DMS53 treated with DMSO at 0.1 percent for 48 hours (cell line): ENCODE data around the gene ABCA13.

Experiments
- DNase-seq: peaks from one replicate; lab custom pipeline; 2025; ENCODE audit not compliant: unreplicated experiment; lab: John Stamatoyannopoulos, UW

The ABCA13 gene

DNA sequence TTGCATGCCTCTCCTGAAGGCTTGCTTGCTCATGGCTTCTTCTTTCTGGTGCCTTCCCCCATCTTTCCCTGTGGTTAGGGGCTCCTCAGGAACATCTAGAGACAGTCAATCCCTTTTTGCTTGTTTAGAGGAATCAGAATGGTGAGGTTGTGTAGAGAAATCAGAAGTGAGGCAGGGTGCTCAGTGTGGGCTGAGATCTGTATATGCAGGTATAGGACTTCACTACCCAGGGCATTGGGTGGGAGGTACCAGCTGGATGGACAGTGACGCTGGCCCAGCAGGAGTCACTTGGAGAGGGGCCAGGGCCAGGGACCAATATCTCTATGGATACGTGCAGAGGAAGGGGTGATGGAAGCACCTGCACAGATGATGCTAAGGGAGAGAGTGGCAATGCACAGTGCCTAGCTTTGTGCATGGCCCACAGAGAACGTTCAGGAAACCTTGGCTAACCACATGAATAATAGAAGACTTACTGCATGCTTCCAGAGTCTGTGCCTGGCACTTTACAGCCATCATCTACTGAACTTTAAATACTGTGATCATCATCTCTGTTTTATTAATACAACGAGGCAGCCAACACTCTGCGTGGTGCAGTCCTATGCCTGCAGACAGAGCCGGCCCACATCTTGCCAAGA, 255.2 kb downstream of the ABCA13 start:
- DNase-seq, result no peak

DNA sequence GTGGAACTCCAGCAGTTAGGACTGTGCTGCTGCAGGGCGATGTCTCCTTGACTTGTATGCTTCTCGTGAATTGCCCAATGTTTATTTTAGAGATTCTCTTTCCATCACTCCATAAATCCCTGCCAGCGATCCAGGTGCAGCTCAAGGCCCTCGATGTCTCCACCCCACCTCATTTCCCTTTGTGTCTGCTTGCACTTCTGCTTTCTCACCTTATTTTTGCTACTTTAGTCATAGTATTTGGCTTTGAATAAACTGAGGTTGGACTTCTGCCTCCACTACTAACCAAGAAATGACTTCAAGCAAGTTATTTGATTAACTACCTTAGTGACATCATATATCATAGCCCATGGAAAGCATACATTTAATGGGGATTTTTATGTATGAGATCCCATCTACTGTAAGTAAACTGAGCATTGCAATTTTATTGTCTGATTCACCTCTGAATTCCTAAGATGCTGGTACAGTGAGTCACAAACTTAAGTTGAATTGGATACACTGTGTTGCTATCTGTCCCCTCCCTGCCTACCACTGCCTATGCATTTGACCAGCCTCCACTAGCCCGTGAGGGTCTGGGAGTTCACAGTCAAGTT, 255.8 kb downstream of the ABCA13 start:
- DNase-seq, result no peak

GRCh38 chr7:48427671-48428070, 256.4 kb downstream of the ABCA13 start:
- DNase-seq, result no peak

DNA sequence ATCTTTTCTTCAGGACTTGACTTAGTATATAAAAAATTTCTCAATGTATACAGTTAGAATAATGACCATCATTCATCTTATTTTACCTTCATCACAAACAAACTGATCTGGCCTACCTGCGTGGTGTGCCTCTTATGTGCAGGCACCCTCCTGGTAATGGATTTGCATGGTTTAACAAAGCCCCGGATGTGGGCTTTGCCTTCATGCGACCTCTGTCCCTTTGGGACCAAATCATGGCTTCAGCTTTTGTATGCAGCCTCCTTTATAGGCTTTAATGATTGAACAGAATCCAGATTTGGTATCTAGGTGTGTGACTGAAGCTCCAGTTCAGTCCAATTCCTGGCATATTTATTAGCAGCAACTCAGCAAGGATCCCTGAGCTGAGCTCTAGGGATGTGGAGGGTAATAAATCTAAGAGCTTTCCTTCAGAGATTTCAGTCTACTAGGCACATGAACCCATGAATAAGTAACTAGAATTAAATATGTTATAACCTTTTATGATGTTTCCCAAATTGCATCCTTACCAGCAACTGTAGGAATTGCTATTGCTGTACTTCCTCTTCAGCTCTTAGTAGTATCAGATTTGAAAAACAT, 256.9 kb downstream of the ABCA13 start:
- DNase-seq, result no peak

GRCh38 chr7:48429117-48429516, 257.9 kb downstream of the ABCA13 start:
- DNase-seq, result no peak

GRCh38 chr7:48438206-48438605, 266.9 kb downstream of the ABCA13 start:
- no peak for DNase-seq

- peak; percentile 79 for DNase-seq
Measured at GRCh38 chr7:48441848-48442492, 270.7 kb downstream of the ABCA13 start.

DNA sequence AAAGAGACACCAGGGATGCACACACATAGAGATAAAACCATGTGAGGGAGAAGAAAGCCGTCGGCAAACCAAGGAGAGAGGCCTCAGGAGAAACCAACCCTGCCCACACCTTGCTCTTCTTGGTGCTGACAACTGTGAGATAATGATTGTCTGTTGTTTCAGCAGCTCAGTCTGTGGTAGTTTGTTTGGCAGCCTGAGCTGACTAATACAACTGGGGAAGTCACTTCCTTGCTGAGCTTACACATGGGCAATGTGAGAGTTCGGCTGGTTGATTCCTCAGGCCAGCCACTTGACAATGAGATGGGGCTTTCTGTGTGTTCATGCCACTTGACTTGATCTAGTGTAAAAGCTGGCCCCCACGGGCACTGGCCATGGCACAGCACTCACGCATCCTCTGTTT, 271.8 kb downstream of the ABCA13 start:
- DNase-seq, result no peak

DNA sequence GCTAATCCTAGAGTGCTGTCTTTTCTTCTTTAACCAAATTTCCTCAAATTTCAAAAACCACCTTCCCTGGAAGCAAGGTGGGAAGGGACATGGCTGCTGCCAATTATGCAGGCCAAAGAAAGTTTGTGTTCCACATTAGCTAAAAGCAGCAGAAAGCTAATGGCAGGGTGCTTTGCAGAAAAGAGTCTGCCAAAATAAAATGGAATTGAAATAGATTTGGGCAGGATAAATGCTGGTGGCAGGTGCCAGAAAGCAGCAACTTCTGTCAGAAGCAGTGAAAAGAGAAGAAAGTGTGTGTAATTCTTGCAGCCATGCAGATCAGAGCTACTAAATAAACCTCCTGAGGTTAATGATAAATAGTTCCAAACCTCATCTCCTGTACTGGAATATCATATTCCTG, 275.5 kb downstream of the ABCA13 start:
- no peak for DNase-seq

- DNase-seq, result no peak
Measured at GRCh38 chr7:48452218-48452617, 281.0 kb downstream of the ABCA13 start.

DNA sequence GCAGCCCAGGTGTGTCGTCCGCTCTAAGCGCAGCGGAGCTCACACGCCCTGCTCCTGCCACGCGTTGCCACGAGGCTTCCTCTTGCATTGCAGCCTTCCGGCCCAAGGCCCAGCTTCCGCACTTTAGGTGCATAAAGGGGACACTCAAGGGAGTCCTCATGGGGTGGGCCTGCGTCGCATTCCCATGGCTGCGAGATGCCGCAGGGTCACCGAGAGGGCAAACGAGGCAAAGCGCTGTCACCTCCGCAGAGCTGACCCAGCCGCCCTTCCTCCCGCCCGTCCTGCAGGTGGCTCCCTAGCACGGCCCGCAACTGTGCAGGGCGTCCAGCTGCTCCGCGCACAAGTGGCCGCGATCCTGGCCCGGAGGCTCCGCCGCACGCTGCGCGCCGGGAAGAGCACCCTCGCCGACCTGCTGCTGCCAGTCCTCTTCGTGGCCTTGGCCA, 283.5 kb downstream of the ABCA13 start:
- DNase-seq, result no peak

GRCh38 chr7:48455363-48455762, 284.1 kb downstream of the ABCA13 start:
- no peak for DNase-seq

DNA sequence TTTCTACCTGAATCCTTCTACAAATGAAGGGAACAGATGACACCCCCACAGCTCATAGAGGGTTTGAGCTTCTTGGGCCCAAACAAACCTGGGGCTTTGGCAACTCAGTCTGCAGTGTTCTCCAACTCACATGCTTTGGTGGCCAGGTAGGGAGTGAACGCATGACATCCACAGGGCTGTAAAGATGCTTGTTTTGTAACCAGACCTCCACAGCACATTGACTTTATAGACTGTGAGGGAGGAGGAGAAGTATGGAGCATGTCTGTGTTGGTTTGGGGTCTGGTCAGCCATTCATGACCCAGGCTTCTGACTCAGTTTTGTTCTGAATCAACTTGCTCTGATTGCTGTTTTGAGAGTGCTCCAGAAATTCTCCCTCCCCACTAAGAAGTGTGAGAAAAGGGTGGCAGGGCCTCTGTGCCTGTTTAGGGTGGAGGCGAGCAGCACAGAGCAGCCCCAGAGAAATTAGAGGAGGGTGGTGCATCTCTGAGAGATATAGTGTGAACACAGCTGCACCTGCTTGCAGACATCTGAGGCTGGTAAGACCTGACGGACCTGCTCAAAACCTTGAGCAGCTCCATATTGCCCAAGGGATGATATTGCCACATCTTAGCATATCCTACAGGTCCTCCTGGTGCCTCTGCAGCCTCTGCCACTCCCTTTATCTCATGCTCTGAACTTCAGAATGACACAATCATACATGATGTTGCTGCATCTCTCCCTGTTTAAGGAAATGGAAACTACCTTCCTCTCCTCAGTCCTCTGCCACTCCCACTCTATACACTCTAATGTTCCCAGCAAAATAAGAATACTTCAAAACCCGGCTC, 287.7 kb downstream of the ABCA13 start:
- DNase-seq, result no peak

DNA sequence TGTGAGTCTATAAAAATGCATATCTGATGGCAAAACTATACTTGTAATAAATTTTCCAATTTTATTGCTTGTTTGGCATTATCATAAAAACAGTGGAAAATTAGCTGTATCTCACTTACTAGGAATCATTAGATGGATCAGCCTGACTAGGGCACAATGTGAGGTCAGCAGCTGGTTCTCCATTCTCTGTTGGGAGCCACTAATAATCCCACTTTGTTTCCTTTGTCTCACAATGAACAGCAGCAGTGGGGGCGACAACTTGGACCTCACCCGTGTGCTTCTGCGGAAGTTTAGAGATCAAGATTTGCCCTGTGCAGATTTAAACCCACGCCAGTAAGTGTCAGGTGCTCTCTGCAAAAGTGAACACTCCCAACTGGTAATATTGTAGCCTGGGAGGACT, 295.5 kb downstream of the ABCA13 start:
- no peak for DNase-seq

- no peak for DNase-seq
Measured at GRCh38 chr7:48471196-48471595, 299.9 kb downstream of the ABCA13 start.

DNA sequence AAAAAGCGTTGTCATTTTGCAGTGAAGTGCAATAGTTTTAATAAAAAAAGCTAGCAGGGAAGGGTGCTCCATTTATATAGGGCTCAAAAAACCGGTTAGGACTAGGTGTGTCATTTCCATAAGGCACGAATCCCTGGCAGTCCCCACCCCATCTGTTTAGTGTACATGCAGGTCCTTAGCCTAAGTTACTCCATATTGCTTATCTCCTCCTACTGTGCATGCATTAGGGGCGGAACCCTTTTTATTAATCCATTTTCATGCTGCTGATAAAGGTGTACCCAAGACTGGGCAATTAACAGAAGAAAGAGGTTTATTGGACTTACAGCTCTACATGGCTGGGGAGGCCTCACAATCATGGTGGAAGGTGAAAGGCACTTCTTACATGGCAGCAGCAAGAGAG, 301.4 kb downstream of the ABCA13 start:
- DNase-seq, result no peak

- no peak for DNase-seq
Measured at GRCh38 chr7:48473205-48473865, 302.1 kb downstream of the ABCA13 start.

DNA sequence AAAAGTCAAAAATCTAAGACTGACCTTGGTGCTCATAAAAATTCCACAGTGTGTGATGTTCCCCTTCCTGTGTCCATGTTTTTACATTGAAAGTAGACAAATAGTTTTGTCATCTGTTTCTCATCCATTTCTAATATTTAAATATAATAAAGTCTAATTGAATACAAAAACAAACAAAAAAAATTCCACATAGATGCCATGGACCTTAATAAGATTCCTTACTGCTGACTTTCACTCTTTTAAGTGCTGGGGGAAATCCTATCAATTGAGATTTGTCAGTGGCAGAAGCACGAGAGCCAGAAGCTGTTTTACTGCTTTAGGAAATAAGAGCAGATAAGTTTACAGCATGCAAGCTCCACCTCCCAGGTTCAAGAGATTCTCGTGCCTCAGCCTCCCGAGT, 310.0 kb downstream of the ABCA13 start:
- DNase-seq, result no peak

- no peak for DNase-seq
Measured at GRCh38 chr7:48497521-48497920, 326.3 kb downstream of the ABCA13 start.

DNA sequence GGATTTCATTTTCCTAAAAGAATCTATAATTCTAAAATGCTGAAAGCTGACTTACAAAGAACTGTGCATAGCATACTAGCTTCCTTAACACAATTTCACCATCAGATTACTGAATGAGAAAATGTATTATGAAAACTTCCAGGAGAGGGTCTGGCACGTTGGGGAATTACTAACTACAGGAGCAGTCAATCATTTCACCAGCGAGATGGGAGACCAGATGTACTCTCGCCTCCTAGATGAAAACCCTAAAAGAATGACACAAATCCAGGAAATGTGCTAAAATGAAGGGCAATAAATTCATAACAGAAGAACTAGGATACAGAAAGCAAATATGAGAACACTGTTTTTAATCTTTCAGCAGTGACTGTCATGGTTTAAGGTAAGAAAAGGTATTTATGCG, 330.8 kb downstream of the ABCA13 start:
- DNase-seq, result no peak

- DNase-seq, result no peak
Measured at GRCh38 chr7:48505051-48505450, 333.8 kb downstream of the ABCA13 start.
